T-helper 1 cell (primary cell): ENCODE measurements around the gene SAMM50.

ENCODE experiments used
- DNase-seq, 5 donors: peaks; one replicate each; pipeline ENCODE4 v3.0.0-alpha.2; 2012 to 2020
- total RNA-seq, 4 donors: gene quantifications; one replicate each; lab custom pipeline; 2026; lab: John Stamatoyannopoulos, UW

SAMM50 gene
- total RNA-seq: 16.6 to 29.3 (median 23.2) reads per million in 4 donors

GRCh38 chr22:43955040-43955882 lies at the start of gene SAMM50:
Gene SAMM50 (plus strand): TSS chr22:43955442. CDS start chr22:43955578, 136 bp downstream.
- DNase-seq: peak; percentile 76 to 91 (median 85)

- no peak for DNase-seq
Measured at GRCh38 chr22:43905681-43906080, 49.6 kb upstream of the SAMM50 start.

- no peak for DNase-seq
Measured at GRCh38 chr22:43909708-43910107, 45.5 kb upstream of the SAMM50 start.

- DNase-seq: no peak
Measured at GRCh38 chr22:43910178-43910695, 45.0 kb upstream of the SAMM50 start.

- no peak for DNase-seq
Measured at GRCh38 chr22:43911351-43911750, 43.9 kb upstream of the SAMM50 start.

GRCh38 chr22:43917521-43917920 lies 37.7 kb upstream of the SAMM50 start:
- DNase-seq: no peak

GRCh38 chr22:43919106-43919973 lies 35.9 kb upstream of the SAMM50 start:
- no peak for DNase-seq

GRCh38 chr22:43921370-43921769 lies 33.9 kb upstream of the SAMM50 start:
- no peak for DNase-seq

GRCh38 chr22:43922123-43922522 lies 33.1 kb upstream of the SAMM50 start:
- DNase-seq: no peak

GRCh38 chr22:43923191-43923590 lies 32.1 kb upstream of the SAMM50 start:
- peak in 2 of 5 donors; percentile 5 to 8 for DNase-seq

GRCh38 chr22:43923631-43924464 lies 31.4 kb upstream of the SAMM50 start, which contains the start of gene PNPLA3:
Gene PNPLA3 (plus strand): TSS chr22:43923805. CDS start chr22:43923912, 107 bp downstream.
- DNase-seq: peak; percentile 45 to 66 (median 62)

GRCh38 chr22:43924877-43925276 lies 30.4 kb upstream of the SAMM50 start:
- no peak for DNase-seq

- no peak for DNase-seq
Measured at GRCh38 chr22:43925433-43926348, 29.6 kb upstream of the SAMM50 start.

- DNase-seq: no peak
Measured at GRCh38 chr22:43926349-43926710, 28.9 kb upstream of the SAMM50 start.

- no peak for DNase-seq
Measured at GRCh38 chr22:43928468-43928867, 26.8 kb upstream of the SAMM50 start.

GRCh38 chr22:43928908-43929307 lies 26.3 kb upstream of the SAMM50 start:
- DNase-seq: no peak

GRCh38 chr22:43931771-43932170 lies 23.5 kb upstream of the SAMM50 start:
- no peak for DNase-seq

- DNase-seq: no peak
Measured at GRCh38 chr22:43941449-43941848, 13.8 kb upstream of the SAMM50 start.

GRCh38 chr22:43944670-43945430 lies 10.4 kb upstream of the SAMM50 start:
- DNase-seq: no peak

GRCh38 chr22:43945632-43946383 lies 9.4 kb upstream of the SAMM50 start:
- peak; percentile 24 to 62 (median 42) for DNase-seq
